ENCODE results near the gene ZSCAN29. TPM values are rescaled to one million over a fixed set of nuclear protein-coding genes. Genes with fewer than 3 reads are reported as not detected.

The ZSCAN29 gene
- 16.7 and 17.8 TPM in 2 replicates for total RNA-seq

DNA sequence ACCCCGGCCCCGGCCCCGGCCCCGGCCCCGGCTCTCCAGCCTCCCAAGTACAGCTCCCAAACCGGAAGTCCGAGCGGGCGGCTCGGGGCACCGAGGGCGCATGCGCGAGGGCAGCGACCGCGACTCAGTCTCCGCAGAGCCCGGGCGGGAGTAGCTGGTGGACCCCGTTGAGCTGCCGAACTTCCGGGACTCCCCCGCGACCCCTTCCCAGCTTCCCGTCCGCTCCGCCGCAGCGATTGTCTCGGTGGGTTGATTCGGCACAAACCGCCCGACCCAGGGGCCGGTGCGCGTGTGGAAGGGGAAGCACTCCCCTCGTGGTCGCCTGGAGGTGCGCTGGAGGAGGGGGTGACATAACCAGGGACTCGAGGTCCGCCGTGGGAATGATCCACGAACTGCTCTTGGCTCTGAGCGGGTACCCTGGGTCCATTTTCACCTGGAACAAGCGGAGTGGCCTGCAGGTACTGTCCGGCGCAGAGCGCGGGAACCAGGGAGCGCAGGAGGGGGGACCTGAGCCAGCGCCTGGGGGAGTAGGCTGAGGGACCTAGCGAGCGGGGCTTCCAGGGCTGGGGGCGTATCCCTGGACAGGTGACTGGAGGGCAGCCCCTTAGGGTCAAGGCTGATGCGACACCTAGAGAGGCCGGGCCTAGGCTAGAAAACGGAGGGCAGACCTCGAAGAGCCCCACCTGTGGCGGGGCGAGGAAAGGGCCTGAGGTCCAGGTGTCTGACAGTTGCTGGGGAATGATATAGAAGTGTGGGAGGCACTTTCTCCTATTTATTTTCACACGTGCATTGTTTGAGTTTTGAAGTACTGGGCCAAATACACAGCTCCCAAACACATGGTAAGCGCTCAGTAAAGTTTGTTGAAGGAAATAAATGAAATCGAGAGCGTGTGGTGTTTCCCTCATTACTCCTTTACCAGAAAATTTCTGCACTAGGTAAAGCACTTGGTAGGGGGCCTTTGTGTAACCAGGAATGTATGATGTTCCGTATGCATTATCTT is at the start of gene ZSCAN29, which contains the start of gene TUBGCP4:
Gene ZSCAN29 (minus strand): TSS at position 69 of the 1,000 bp plus-strand sequence. CDS start 1,130 bp downstream, outside the sequence.
Gene TUBGCP4 (plus strand): TSS at position 127 of the 1,000 bp plus-strand sequence. CDS start 254 bp downstream, at position 381.

DNA sequence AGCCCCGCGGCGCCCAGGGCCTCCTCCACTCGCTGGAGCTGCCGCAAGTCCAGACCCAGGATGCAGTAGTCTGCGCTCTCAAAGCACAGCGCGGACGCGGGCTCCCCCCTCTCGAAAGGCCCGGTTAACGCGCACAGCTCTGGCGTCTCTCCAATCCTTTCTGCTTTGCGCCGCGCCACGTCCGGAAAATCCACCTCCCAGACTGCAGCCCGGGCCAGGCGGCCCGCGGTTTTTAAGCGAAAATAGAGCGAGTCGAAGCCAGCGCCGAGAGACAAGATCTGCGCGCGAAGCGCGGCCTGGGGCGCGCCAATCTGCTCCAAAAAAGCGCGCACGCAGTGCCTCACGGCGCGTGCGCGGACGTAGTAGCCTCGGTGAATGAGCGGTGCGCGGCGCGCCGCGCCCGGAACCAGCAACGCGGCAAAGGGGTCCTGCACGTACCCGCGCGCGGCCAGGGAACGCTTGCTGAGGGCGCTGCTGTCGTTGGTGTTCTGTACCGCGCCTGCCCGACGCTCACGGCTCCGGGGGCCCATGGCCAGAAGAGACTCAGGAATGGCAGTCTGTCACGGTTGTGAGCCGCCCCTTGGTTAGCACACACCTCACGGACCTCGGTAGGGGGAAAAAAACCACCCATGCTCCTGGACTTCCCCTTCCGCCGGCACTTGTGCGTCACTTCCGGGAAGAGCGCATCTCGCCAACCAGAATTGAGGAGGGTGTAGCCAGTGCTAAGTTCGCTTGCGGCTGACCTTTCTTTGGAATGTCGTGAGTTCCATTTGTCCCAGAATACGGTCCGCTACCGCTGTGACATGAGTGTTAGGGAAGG is 40.7 kb downstream of the ZSCAN29 start, which contains the start of gene LCMT2:
Gene LCMT2 (minus strand): TSS at position 614 of the 820 bp plus-strand sequence. CDS start 84 bp downstream, at position 530.

Other genes with a start within 250 kb of the ZSCAN29 start
- gene TMEM62, start 237.5 kb downstream of the ZSCAN29 start, total RNA-seq: 12.7 and 12.8 TPM in 2 replicates
- 53.5 and 66.1 TPM in 2 replicates for gene CCNDBP1, start 185.6 kb downstream of the ZSCAN29 start, total RNA-seq
- 0.23 TPM in 1 of 2 replicates, not detected in the other for gene EPB42, start 150.0 kb downstream of the ZSCAN29 start, total RNA-seq
- gene TGM5, start 104.1 kb downstream of the ZSCAN29 start, total RNA-seq: 0.26 TPM in 1 of 2 replicates, not detected in the other
- not detected in 2 replicates for gene TGM7, start 68.8 kb downstream of the ZSCAN29 start, total RNA-seq
- gene LCMT2, start 40.5 kb downstream of the ZSCAN29 start, total RNA-seq: 7.2 and 8.6 TPM in 2 replicates
- 15.4 and 18.4 TPM in 2 replicates for gene TUBGCP4, start 58 bp upstream of the ZSCAN29 start, total RNA-seq
- 100 and 102 TPM in 2 replicates for gene TP53BP1, start 122.1 kb upstream of the ZSCAN29 start, total RNA-seq
- 96.1 and 105 TPM in 2 replicates for gene MAP1A, start 146.6 kb upstream of the ZSCAN29 start, total RNA-seq
- 23.7 and 31.9 TPM in 2 replicates for gene PPIP5K1, start 219.2 kb upstream of the ZSCAN29 start, total RNA-seq
- not detected in 2 replicates for gene CKMT1B, start 223.0 kb upstream of the ZSCAN29 start, total RNA-seq
- 0.17 TPM in 1 of 2 replicates, not detected in the other for gene STRC, start 247.8 kb upstream of the ZSCAN29 start, total RNA-seq

Measured in smooth muscle cell of the pulmonary artery (primary cell).